Measurements from ENCODE around the gene TMEM30B. TPM values are rescaled to one million over a fixed set of nuclear protein-coding genes. Genes with fewer than 3 reads are reported as not detected.

Gene TMEM30B
- total and polyA plus RNA-seq, 2 of the 8 experiments (the other 6 are each of a cell fraction or from before 2014, with no cell fraction given), result 11.2 to 18.7 TPM

GRCh38 chr14:61229475-61229888, 51.7 kb downstream of the TMEM30B start:
- Histone ChIP-seq H2AFZ (ENCODE audit: low read length) (peak overlapping the region; percentile 87), H3K9me3 (ENCODE audit: insufficient read depth in 2 of 2, low read depth in 1 of 2, low read length in 1 of 2) (no peaks in the 10 kb centered on the region), H3K4ac (replicated peaks; ENCODE audit: insufficient read length, low read depth, low read length) (no peak overlapping the region), H4K91ac (replicated peaks; ENCODE audit: insufficient read length, low read length) (no peak overlapping the region), H3K14ac (ENCODE audit: insufficient read length) (no peak overlapping the region), H3K18ac (ENCODE audit: extremely low read depth, low read length) (0 out of 2 replicates have a peak overlapping the region, but pooled peaks have one; percentile 2), H2BK5ac (ENCODE audit: low read depth, low read length) (no peak overlapping the region), H3K36me3 (ENCODE audit: control insufficient read depth in 2 of 4, insufficient read depth in 4 of 4, low read length in 3 of 4) (no peaks in the 10 kb centered on the region), H2BK15ac (ENCODE audit: low read length) (0 out of 2 replicates have a peak overlapping the region, but pooled peaks have one; percentile 53), H3K79me1 (ENCODE audit: low read depth, low read length) (no peaks in the 10 kb centered on the region), H4K5ac (ENCODE audit: insufficient read length, low read depth, low read length) (no peak overlapping the region), H4K8ac (ENCODE audit: extremely low read depth, insufficient read depth, low read length) (no peak overlapping the region), H4K20me1 (replicated peaks in 1 of 2; ENCODE audit: control insufficient read depth in 1 of 2, insufficient read depth in 2 of 2, low read length in 2 of 2) (no peaks in the 10 kb centered on the region), H3K4me2 (ENCODE audit: insufficient read depth in 1 of 2, low read depth in 2 of 2, low read length in 2 of 2) (no peak overlapping the region), H2BK120ac (replicated peaks; ENCODE audit: low read depth, low read length) (no peak overlapping the region), H2BK12ac (ENCODE audit: low read depth, low read length) (peak overlapping the region; percentile 85; the same call in 1 of the 2 replicates), H3K4me3 (ENCODE audit: extremely low read depth in 1 of 4, insufficient read depth in 2 of 4, low read depth in 3 of 4, low read length in 4 of 4) (no peak overlapping the region), H3K23me2 (ENCODE audit: low read depth, low read length) (no peaks in the 10 kb centered on the region), H3K56ac (replicated peaks; ENCODE audit: insufficient read length, low read depth, low read length) (no peak overlapping the region), H3K27me3 (replicated peaks in 1 of 4; ENCODE audit: control insufficient read depth in 3 of 4, extremely low read depth in 1 of 4, insufficient read depth in 3 of 4, low read length in 3 of 4) (no peaks in the 10 kb centered on the region), H3K27ac (ENCODE audit: low read depth, low read length) (no peak overlapping the region), H3K4me1 (replicated peaks in 1 of 4; ENCODE audit: control insufficient read depth in 3 of 4, insufficient read depth in 4 of 4, low read length in 3 of 4) (peaks cover 0 to 8% (median 0%) of the 10 kb centered on the region in 4 experiments; a peak in 4 of 7 replicates), H3K23ac (ENCODE audit: insufficient read length) (no peak overlapping the region), H3K79me2 (ENCODE audit: control insufficient read depth in 1 of 2, insufficient read depth in 2 of 2, low read length in 2 of 2) (no peaks in the 10 kb centered on the region), H3K9ac (replicated peaks in 1 of 4; ENCODE audit: extremely low read depth in 1 of 4, low read depth in 3 of 4, low read length in 3 of 4) (no peak overlapping the region), H2AK5ac (ENCODE audit: low read depth, low read length) (no peak overlapping the region), H2BK20ac (ENCODE audit: low read length) (peak overlapping the region; percentile 52; the same call in 1 of the 2 replicates)
- DNase-seq (ENCODE audit: low read depth in 1 of 2, low spot score in 2 of 2) (no peak), FAIRE-seq (peak; percentile 42)
- CTCF ChIA-PET (ENCODE audit: partially characterized antibody), result interaction anchor here (1.3 kb wide), 1 partner anchor 11 kb away, joined by 4 read pairs; no protein-coding TSS in a partner anchor
- TF ChIP-seq BCL11A (IDR thresholded peaks at IDR 0.05; ENCODE audit: low read depth in 2 of 2, low read length in 2 of 2) (no peak), E2F6 (IDR thresholded peaks at IDR 0.05) (peak; percentile 57; the same call in 1 of the 2 replicates)
- POLR2A ChIA-PET (ENCODE audit: partially characterized antibody), result interaction anchor here (1.1 to 1.3 kb wide), 2 partner anchors 9 to 16 kb away, joined by 3 to 6 read pairs; no protein-coding TSS in a partner anchor
- WGBS, 2 experiments (ENCODE audit: extremely low coverage in 1 of 2, insufficient coverage in 1 of 2, insufficient read length in 1 of 2, insufficient replicate concordance in 2 of 2, low coverage in 1 of 2, low lambda C conversion rate in 2 of 2, missing lambda C conversion rate in 1 of 2), result 74% methylated on average over 6 of the region's 6 CpGs; no CpG with 5 or more reads in 1 of the 2 experiments

Data from H1 (cell line).